Eye (tissue), 1 donor: ENCODE measurements around the gene DNMT1.
"Not testable (repeated sequence)": the region's sequence is repeated elsewhere in the genome, so short reads cannot be mapped to it uniquely, and the experiment has no call there.

ENCODE experiments used
- DNase-seq: peaks from one replicate; pipeline ENCODE4 v3.0.0-alpha.2; 2015

DNMT1 gene

GRCh38 chr19:10182076-10182475 lies 12.7 kb downstream of the DNMT1 start:
- no peak for DNase-seq

GRCh38 chr19:10180459-10180858 lies 14.3 kb downstream of the DNMT1 start:
- DNase-seq, result no peak

DNA sequence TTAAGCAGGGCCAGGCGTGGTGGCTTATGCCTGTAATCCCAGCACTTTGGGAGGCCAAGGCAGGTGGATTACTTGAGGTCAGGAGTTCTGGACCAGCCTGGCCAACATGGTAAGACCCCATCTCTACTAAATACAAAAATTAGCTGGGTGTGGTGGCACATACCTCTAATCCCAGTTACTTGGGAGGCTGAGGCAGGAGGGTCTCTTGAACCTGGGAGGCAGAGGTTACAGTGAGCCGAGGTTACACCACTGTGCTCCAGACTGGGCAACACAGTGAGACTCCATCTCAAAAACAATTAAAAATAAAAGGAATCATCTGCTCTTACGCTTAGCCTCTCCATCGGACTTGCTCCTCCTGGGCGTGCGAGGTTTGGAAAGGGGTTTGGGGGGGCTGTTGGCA lies 14.7 kb downstream of the DNMT1 start:
- not testable (repeated sequence) for DNase-seq

DNA sequence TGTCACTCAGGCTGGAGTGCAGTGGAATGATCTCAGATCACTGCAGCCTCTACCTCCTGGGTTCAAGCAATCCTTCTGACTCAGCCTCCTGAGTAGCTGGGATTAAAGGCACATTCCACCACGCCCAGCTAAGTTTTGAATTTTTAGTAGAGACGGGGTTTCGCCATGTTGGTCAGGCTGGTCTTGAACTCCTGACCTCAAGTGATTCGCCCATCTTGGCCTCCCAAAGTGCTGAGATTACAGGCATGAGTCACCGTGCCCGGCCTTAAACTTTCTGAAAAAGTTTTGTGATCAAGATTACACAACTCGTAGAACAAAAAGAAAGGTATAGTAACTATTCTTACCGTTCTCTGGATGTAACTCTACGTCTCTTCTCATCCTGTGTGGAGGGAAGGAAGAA lies 21.2 kb downstream of the DNMT1 start:
- no peak for DNase-seq

DNA sequence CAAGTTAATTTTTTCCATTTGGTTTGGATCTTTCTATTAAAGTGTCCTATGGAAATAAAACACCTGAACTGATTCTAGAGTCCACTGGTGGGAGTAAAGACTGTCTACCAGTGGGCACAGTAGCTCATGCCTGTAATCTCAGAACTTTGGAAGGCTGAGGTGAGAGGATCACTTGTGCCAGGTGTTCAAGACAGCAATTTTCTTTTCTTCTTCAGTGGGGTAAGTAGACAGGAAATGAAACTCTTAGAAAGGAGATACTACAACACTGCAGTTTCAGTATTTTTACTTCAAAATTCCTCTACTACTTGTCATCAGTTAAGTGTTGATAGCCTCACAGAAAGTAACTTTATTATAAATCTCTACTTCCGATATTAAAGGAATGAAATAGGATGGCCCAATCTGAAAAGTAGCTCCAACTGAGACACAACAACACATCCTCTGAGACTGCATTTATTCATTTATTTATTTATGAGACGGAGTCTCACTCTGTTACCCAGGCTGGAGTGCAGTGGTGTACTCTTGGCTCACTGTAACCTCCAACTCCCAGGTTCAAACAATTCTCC lies 26.3 kb downstream of the DNMT1 start:
- no peak for DNase-seq

DNA sequence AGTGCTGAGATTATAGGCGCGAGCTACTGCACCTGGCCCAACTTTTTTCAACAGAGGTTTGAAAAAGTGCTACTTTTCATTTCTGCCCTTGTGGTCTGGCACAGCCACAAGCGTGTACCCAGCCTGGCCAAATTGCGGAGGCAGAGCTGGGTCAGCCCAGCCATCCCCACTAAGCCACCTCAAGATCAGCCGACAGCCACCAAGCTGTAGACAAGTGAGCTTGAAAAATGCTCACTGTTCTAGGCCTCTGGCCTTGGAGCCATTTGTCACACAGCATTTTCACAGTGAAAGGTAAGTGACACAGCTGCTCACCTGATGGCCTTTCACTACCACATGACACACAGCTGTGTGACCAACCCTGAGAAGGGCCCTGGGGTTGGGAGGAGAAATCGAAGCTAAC lies 27.3 kb downstream of the DNMT1 start:
- no peak for DNase-seq

GRCh38 chr19:10166501-10166900 lies 28.3 kb downstream of the DNMT1 start:
- not testable (repeated sequence) for DNase-seq

DNA sequence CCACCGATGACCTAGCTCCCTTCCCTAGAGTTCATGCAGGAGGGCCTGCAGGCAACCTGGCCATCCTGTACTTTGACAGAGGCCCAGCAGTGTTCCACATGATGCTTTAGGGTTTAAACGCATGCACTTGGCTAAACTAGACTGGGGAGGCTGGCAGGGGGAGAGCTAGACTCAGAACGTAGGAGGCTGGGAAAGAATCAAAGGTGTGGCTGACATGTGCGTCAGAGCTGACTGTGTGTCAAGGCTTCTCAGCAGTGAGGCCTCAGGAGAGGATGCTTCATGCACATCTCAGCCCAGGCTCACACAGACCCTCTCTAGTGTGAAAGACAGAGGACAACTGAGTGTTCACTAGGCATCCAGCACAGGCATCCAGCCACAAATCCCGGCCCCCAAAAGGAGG lies 28.7 kb downstream of the DNMT1 start:
- no peak for DNase-seq

- DNase-seq, result no peak
These were observed 31.2 kb downstream of the DNMT1 start for GRCh38 chr19:10163536-10163935.

GRCh38 chr19:10159610-10160009 lies 35.1 kb downstream of the DNMT1 start:
- no peak for DNase-seq

DNA sequence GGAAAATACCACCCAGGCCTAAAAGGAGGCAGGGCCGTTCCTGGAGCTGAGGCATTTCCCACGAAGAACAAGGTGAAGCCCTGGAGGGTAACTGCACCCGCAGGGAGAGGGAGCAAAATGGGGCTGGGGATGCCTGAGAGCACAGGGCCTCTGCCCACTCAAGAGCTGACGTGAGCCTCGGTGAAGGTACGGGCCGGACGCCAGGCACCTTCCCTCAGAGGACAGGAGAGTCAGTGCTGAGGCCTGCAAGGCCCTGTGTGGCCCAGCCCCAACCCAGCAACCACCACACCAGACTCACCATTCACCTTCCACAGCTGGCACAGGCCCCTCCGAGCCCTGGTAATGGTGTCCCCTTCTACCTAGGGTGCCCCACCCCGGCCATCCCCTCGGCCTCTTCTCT lies 36.3 kb downstream of the DNMT1 start:
- DNase-seq, result no peak

GRCh38 chr19:10158071-10158470 lies 36.7 kb downstream of the DNMT1 start:
- DNase-seq, result no peak

GRCh38 chr19:10155839-10156238 lies 38.9 kb downstream of the DNMT1 start:
- DNase-seq, result no peak

GRCh38 chr19:10152100-10152499 lies 42.7 kb downstream of the DNMT1 start:
- peak; percentile 11 for DNase-seq

DNA sequence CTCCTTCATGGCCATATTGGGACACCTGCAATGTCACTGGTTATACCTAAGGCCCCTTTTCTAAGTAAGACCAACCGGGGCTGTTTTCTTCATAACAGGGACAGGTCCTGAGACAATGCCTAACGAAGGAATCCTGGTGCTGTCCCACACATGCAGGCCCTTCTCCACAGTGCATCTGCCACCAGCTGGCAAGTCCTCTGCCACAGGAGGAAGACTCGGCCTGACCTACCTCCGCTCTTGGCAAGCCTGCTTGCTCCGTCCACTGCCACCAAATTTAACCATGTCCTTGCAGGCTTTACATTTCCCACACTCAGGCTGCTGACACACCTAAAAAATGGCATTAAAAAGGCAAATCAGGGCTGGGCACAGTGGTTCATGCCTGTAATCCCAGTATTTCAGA lies 43.2 kb downstream of the DNMT1 start:
- DNase-seq, result no peak

DNA sequence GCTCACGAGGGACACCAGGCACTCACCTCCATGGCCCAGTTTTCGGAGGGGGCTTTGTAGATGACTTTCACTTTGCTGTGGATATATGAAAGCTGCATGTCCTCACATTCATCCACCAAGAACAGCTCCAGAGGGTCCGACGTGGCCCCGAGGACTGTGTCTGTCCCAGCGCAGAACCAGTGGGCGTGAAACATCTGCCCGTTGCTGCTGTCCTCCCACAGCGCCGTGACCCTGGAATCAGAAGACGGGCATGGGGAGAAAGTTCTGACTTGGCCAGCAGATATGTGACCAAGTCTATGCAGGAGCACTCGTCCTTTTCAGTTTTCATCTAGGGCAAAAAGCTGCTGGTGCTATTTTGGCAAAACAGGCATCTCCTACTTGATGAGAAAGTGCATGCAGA lies 45.3 kb downstream of the DNMT1 start:
- no peak for DNase-seq

DNA sequence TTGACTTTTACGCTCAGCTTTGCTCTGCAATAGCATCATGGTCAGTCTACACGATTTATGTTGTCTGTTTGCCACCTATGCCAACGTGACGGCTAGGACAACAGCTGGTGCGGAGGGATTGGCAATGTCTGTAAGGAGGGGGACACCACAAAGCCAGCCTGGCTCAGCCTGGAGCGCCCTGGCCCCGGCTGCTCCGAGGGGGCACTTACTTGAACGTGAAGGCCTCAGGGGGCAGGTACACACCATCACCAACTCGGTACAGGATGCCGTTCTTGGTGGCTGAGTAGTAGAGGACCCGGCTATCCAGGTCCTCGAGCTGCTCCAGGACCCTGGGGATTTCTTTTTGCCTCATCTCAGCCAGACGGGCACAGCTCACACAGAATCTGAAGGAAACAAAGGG lies 48.6 kb downstream of the DNMT1 start:
- no peak for DNase-seq

GRCh38 chr19:10145031-10145430 lies 49.7 kb downstream of the DNMT1 start:
- DNase-seq, result no peak

DNA sequence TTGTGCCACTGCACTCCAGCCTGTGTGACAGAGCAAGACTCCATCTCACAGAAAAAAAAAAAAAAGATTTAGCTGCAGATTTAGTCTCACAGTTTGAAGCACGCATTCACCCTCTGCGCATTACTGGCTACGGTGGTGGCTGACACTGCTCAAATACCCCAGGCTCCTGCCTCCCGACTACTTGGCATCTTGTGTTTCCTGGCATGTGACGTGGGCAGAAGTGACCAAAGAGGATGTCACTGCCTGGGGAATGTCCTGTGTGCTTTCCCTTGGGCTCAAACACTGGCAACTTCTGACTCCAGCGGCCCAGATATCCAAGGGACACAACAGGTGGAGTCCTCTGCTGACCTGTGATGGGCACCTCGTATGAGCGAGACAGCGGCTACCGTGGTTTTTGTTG lies 50.4 kb downstream of the DNMT1 start:
- DNase-seq, result no peak

- DNase-seq, result no peak
These were observed 51.1 kb downstream of the DNMT1 start for GRCh38 chr19:10143681-10144080.

GRCh38 chr19:10142701-10143375 lies 51.9 kb downstream of the DNMT1 start:
- no peak for DNase-seq

DNA sequence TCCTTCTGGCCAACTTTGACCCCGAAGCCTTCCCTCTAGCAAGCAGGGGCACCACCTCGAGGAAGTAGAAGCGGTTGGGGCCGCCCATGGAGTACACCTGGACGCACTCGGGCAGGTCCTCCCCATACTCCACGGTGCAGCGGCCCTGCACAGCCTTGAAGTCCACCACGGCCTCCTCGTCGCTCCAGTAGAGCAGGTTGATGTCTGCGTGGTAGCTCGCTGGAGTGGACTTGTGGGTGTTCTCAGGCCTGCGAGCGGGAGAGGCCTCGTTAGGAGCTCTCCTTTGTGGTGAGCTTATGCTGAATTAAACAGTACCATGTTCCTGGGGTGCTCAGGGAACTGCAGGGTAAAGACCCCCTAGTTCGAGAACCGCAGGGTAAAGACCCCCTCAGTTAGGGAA lies 52.8 kb downstream of the DNMT1 start:
- no peak for DNase-seq

DNA sequence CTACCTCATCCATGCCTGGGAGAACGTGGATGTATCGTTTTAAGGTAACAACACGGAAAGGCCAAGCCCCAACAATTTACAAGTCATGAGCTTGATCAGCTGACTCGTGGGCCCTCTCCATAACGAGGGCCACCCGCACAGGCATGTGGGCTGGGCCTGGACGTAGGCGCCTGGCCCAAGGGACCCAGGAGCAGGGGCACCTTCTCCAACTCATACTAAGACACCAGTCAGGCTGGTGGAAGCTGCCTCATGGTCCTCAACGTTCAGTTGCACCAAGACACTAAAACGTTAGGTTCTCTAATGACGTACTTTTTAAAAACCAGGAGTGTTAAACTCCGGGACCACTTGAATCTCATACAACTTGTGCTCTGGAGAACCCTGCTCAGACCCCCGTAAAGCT lies 53.3 kb downstream of the DNMT1 start:
- no peak for DNase-seq

DNA sequence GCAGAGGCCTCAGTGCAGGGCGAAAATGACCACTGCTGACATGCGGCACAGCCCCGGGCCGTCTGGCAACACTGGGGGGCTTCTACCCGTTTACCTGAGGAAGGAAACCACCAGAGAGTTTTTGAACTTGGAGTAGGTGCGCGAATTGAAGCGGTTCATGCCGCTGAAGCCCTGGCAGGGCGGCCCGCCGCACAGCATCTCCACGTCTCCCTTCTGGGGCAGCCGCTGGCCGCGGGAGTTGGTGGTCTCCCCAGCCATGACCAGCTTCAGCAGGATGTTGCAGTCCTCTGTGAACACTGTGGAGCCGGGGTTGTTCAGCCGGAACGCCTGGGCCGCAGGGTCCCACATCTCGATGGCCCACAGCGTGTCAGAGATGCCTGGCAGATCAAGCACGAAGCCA lies 54.8 kb downstream of the DNMT1 start:
- no peak for DNase-seq
